VCaP (cell line): ENCODE data around the gene PLA2G6.

Experiments used
- H3K27ac ChIP-seq: fragments of 450-650 bp; 2 replicates; pipeline ENCODE4 v1.5.1; 2017
- CTCF ChIP-seq: fragments of 450-650 bp; conservative IDR thresholded peaks from 2 replicates; pipeline ENCODE4 v1.5.1; 2017; ENCODE audit warnings: mild to moderate bottlenecking, moderate library complexity

The PLA2G6 gene

GRCh38 chr22:38223289-38223960 lies 41.8 kb upstream of the PLA2G6 start:
- no peak overlapping the region for H3K27ac ChIP-seq
- peak; percentile 17; the same call in 1 of the 2 replicates for TF ChIP-seq CTCF

- H3K27ac ChIP-seq, result no peak overlapping the region
- TF ChIP-seq CTCF, result no peak
These were observed 41.1 kb upstream of the PLA2G6 start for GRCh38 chr22:38222797-38223119.

- TF ChIP-seq CTCF, result no peak
- H3K27ac ChIP-seq, result no peak overlapping the region
These were observed 40.5 kb upstream of the PLA2G6 start for GRCh38 chr22:38221908-38222796.

GRCh38 chr22:38221407-38221806 lies 39.8 kb upstream of the PLA2G6 start:
- TF ChIP-seq CTCF, result no peak
- H3K27ac ChIP-seq, result no peak overlapping the region

- no peak overlapping the region for H3K27ac ChIP-seq
- TF ChIP-seq CTCF, result no peak
These were observed 39.2 kb upstream of the PLA2G6 start for GRCh38 chr22:38220653-38221386.

- H3K27ac ChIP-seq, result no peak overlapping the region
- no peak for TF ChIP-seq CTCF
These were observed 38.5 kb upstream of the PLA2G6 start for GRCh38 chr22:38220163-38220562.

- H3K27ac ChIP-seq, result no peak overlapping the region
- TF ChIP-seq CTCF, result no peak
These were observed 38.0 kb upstream of the PLA2G6 start for GRCh38 chr22:38219632-38220031.
